KOPT-K1 (cell line): ENCODE results near the gene RIC8A.
"Not testable (repeated sequence)": the region's sequence is repeated elsewhere in the genome, so short reads cannot be mapped to it uniquely, and the experiment has no call there.

Source experiments
- H3K27ac ChIP-seq: fragments of 200-600 bp; sonication (generic); 2 replicates; pipeline ENCODE4 v1.5.1; 2016; ENCODE audit warnings: antibody characterized with exemption, mild to moderate bottlenecking, low read depth, low read length; ENCODE audit not compliant: poor library complexity, severe bottlenecking
- H3K36me3 ChIP-seq: fragments of 200-600 bp; sonication (generic); 2 replicates; pipeline ENCODE4 v1.5.1; 2017; ENCODE audit warnings: antibody characterized with exemption, mild to moderate bottlenecking, low read length, moderate library complexity; ENCODE audit not compliant: insufficient read depth
- H3K9me3 ChIP-seq: fragments of 200-600 bp; sonication (generic); 2 replicates; pipeline ENCODE4 v1.5.1; 2017; ENCODE audit warnings: antibody characterized with exemption, low read length, mild to moderate bottlenecking; ENCODE audit not compliant: insufficient read depth, poor library complexity, severe bottlenecking

Gene RIC8A

DNA sequence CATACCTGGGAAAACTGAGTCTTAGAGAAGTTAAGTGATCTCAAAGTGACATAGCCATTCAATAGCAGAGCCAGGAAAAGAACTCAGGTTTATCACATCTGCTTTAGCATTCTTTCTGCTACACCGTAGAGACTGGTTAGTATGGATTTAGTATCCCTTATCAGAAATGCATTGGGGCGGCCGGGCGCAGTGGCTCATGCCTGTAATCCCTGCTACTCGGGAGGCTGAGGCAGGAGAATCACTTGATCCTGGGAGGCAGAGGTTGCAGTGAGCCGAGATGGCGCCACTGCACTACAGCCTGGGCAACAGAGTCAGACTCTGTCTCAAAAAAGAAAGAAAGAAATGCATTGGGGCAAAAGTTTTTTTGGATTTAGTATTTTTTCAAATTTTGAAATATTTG, 30.8 kb downstream of the RIC8A start:
- H3K27ac ChIP-seq, result not testable (repeated sequence)

DNA sequence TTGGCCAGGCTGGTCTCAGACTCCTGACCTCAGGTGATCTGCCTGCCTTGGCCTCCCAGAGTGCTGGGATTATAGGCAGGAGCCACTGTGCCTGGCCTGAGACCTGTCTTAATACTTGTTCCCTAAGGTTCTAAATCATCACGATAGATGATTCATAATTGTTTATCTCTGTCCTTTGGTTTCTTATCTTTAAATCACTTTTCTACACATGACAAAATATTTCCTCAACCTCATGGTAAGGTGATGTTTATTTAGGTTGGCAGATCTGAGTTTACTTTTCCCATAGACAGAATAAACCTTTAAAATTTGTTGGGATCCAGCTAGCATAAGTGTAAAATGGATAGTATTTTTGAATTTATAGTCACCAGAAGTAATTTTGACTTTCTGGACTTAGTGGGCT, 32.8 kb downstream of the RIC8A start:
- Histone ChIP-seq H3K9me3 (no peaks in the 10 kb centered on the region), H3K36me3 (peaks cover 70% of the 10 kb centered on the region), H3K27ac (no peak overlapping the region)

More for the DNA sequence above, 30.8 kb downstream of the RIC8A start:
- peaks cover 50% of the 10 kb centered on the region for H3K36me3 ChIP-seq
- H3K9me3 ChIP-seq, result not testable (repeated sequence)

DNA sequence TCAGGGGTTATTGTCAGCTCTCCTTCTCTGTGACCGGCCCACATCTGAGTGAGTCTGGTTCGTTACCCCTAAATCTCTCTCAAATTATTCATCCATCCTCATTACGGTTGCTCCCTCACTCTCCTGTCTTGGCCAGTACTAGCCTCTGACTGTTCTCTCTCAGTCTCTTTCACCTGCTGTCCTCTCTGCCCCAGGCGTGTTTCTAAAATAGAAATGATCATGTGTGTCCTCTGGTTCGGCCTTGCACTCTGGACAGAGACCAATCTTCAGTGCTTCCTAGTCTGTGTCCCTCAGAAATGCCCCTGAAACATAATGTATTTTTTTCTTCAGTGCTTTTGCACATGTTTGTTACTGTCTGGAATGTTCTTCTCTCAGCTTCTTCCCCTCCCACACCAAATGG, 34.1 kb downstream of the RIC8A start:
- Histone ChIP-seq H3K36me3 (peaks cover 83% of the 10 kb centered on the region), H3K27ac (no peak overlapping the region)

DNA sequence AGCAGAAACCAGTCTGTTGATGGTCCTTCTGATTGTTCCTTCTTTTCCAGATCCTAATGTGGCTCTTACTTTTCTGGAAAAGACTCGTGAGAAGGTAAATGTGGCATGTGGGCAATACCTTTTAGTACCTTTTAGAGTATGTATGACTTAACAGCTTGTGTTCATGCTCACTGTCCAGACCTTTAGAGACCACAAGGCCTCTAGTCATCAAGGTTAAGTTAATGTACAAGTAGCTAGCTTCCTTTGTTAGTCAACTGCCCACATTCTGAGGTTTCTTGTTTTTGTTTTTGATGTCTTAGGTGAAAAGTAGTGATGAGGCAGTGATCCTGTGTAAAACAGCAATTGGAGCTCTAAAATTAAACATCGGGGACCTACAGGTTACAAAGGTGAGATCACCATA, 36.9 kb downstream of the RIC8A start:
- peaks cover 99% of the 10 kb centered on the region for H3K36me3 ChIP-seq

More for the DNA sequence above, 34.1 kb downstream of the RIC8A start:
- no peaks in the 10 kb centered on the region for H3K9me3 ChIP-seq

DNA sequence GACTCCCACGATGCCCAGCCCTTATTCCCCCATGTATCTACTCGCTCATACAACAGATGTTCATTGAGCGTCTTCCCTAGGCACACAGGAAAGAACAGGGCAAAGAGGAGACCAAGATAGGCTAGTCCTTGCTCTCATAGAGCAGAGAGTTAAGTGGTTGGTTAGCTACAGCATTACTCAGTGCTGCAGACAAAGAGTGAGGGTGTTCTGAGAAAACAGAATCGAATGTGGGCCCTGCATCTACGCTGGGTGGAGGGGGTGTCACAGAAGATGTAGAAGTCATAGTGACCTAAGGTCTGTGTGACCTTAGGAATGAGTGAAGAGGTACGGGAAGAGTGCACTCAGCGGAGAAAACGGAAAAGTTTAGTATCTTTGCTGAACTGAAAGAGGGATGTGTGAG, 41.6 kb downstream of the RIC8A start:
- Histone ChIP-seq H3K36me3 (peaks cover 100% of the 10 kb centered on the region), H3K27ac (no peak overlapping the region), H3K9me3 (no peaks in the 10 kb centered on the region)

More for the DNA sequence above, 36.9 kb downstream of the RIC8A start:
- Histone ChIP-seq H3K27ac (no peak overlapping the region), H3K9me3 (no peaks in the 10 kb centered on the region)

DNA sequence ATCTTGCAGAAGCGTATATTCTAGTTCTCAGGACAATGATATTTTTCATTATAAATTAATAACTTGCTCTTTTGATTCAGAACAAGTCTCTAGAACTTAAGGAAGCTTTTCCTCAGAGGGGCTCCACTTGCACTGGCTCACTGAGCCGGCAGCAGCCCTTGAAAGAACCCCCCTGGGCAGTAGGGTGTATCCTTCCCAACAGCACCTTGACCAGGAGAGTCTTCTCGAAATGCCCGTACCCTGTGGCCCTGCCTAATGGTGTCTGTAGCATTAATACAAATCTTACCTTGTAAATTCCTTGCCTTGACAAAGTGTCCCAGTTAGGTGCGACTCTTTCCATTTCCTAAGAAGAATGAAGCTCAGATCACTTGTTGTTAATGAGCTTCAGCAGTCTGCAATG, 42.8 kb downstream of the RIC8A start:
- Histone ChIP-seq H3K9me3 (no peaks in the 10 kb centered on the region), H3K27ac (no peak overlapping the region), H3K36me3 (peaks cover 88% of the 10 kb centered on the region)

DNA sequence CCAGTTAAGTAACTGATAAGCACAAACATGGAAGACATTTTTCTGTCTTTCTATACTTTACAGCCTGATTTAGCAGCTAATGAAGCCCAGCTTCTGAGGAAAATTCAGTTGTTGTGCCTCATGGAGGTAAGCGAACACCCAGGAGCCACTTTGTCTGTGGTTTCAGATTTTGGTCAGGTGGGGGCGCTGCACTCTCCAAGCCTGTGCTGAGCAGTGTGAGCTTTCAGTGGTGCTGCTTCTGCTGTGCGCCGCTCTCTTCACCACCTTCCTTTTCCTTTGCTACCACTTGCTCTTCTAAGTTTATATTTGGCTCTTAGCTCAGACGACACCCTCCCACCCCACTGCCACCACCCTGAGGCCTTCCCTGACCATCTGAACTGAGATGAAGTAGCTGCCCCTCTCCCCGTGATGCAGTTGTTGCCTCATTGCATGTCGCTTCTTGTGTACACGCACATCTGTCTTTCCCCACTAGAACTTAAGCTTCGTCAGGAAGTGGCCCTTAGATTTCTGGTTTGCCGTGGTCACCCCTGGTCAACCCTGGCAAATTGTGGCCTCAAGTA, 43.3 kb downstream of the RIC8A start:
- peaks cover 82% of the 10 kb centered on the region for H3K36me3 ChIP-seq
- H3K27ac ChIP-seq, result peak overlapping the region; percentile 23
- no peaks in the 10 kb centered on the region for H3K9me3 ChIP-seq

DNA sequence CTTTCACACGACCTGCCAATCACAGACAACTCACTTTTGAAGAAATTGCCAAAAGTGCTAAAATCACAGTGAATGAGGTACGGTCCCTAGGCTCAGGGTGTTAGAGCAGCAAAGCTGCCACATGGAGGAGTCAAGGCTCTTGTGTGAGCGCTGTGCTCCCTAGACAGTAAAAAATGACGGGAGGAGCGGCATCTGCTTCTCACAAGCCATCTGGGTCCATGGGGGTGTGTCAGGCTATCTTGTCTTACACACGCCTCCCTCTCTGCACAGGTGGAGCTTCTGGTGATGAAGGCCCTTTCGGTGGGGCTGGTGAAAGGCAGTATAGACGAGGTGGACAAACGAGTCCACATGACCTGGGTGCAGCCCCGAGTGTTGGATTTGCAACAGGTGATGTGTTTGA, 44.0 kb downstream of the RIC8A start:
- Histone ChIP-seq H3K9me3 (no peaks in the 10 kb centered on the region), H3K36me3 (peaks cover 75% of the 10 kb centered on the region), H3K27ac (no peak overlapping the region)

DNA sequence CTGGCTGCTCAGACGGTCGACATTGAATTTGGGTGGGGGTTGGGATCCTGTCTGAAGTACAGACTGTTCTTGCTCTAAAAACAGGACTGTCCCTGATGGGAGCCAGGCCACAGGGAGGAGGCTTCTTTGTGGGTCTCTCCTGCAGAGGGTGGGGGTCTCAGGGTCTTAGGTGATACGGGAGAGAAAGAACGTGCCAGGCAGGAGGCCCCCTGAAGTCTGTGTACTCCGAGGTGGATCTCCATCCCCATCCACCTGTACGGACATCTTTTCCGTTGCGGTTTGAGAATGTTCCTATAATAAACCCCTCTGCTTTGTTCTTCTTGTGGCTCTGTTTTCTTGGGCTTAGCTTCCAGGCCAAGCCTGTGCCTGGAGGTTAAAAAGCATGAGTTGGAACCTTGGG, 45.2 kb downstream of the RIC8A start:
- H3K9me3 ChIP-seq, result no peaks in the 10 kb centered on the region
- H3K27ac ChIP-seq, result no peak overlapping the region
- peaks cover 64% of the 10 kb centered on the region for H3K36me3 ChIP-seq

DNA sequence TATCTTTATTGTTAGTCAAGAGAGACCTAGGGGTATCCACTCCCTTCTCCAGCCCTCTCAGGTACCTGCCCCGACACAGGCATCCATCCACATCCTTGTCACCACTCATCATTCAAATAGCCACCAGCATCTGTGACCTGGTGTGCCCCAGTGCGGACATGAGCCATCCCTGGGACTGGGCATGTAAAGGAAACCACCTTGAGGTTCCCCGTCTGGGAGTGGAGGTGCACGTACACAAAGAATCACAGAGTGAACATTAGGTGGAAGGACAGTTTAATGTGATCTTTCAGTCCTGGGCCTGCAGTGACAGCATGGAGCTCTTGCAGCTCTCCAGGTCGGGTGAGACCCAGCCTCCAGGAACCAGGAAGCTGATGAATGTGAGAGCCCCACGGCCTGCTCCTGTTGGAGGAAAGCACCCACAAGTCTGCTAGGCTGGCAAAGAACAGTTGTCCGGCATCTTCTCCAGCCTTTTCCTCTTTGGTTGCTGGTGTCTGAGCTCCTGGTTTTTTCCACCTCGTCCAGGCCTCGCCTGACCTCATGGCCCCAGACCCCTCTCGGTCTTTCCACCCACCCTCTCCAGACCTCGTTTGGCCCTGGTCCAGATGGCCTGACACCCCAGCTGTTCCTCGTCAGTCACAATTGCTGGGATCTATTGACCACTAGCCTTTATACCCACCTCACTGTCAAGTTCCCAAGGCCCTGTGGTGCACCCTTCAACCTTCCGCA, 45.8 kb downstream of the RIC8A start:
- Histone ChIP-seq H3K27ac (no peak overlapping the region), H3K36me3 (peaks cover 57% of the 10 kb centered on the region), H3K9me3 (no peaks in the 10 kb centered on the region)

DNA sequence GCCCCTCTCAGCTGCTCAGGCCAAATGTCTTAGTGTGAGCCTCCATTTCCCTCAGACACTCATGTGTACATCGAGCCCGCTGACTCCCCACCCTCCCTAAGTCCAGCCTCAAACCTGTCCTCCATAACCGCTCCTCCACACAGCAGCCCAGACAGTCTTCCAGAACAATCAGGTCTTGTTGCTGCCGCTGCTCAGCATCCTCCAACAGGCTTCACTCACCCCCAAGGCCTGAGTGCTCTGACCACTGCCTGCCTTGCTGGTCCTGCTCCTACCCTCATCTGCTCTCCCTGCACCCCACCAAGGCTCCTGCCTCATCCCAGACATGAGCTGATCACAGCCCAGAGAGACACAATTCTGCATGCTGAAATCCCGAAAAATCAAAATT, 46.4 kb downstream of the RIC8A start:
- Histone ChIP-seq H3K36me3 (peaks cover 51% of the 10 kb centered on the region), H3K9me3 (no peaks in the 10 kb centered on the region), H3K27ac (no peak overlapping the region)

DNA sequence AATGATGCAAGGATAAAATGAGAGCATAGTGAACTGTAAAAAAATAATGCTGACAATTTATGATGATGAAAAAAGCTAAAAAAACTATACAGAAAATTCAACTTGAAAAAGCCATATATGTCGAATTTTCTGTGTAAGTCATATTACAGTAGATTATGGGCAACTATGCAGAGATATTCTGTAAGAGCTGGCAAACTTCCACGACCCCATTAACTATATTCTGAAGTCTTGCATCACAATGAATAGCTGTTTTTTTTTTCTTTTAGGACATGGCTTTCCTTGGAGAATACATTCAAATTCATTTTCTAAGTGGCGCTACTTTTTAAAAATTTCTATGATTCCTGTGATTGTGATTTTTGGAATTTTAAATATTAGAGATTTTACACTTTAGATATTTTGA, 47.7 kb downstream of the RIC8A start:
- Histone ChIP-seq H3K27ac (no peak overlapping the region), H3K36me3 (peaks cover 39% of the 10 kb centered on the region), H3K9me3 (no peaks in the 10 kb centered on the region)

DNA sequence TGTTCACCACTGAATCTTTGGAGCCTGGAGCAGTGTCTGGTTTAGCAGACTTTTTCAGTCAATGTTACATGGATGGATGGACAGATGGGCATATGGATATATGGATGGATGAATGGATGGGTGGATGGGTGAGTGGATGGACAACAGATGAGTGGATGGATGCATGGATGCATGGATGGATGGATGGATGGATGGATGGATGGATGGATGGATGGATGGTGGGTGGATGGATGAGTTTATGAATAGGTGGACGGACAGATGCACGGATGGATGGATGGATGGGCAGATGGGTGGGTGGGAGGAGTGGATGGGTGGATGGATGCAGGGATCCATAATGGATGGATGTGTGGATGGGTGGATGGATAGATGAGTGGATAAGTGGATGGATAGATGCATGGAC, 48.3 kb downstream of the RIC8A start:
- Histone ChIP-seq H3K27ac (no peak overlapping the region), H3K36me3 (peaks cover 33% of the 10 kb centered on the region), H3K9me3 (no peaks in the 10 kb centered on the region)

DNA sequence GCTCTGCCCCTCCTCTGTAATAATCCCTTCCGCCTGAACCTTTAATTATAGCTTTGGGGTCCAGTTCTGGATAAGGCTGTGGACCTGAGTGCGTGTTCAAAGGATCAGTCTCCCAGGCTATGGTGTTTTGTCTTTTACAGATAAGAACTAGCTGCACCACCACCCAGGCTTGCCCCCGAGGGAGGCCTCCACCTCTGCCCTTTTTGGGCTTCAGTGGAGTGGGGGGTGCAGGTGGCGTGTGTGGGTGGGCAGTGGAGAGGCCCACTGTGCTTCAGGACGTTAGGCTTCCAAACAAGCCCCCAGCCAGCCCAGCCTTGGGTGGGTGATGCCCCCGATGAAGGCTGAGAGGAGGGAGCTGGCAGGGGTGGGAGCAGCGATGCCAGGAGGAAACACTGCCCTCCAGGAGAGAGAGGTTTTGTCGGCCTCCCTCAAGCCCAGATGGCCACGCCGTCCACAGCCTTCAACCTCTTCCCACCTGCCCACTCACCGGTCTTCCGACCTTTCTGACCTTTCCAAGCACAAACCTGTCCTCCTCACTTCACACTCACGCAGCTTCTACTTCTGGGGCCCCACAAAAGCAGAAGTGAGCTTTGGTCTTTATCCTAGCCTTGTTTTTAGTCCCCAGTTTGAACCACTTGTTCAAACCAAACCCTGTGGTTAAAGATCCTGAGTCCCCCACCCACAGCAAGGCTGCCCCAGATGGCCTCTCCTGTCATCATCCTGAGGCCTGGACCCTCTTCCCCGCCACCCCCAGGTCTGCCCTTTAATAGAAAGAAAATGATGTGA, 49.6 kb downstream of the RIC8A start:
- peaks cover 19% of the 10 kb centered on the region for H3K36me3 ChIP-seq
- no peaks in the 10 kb centered on the region for H3K9me3 ChIP-seq
- no peak overlapping the region for H3K27ac ChIP-seq

DNA sequence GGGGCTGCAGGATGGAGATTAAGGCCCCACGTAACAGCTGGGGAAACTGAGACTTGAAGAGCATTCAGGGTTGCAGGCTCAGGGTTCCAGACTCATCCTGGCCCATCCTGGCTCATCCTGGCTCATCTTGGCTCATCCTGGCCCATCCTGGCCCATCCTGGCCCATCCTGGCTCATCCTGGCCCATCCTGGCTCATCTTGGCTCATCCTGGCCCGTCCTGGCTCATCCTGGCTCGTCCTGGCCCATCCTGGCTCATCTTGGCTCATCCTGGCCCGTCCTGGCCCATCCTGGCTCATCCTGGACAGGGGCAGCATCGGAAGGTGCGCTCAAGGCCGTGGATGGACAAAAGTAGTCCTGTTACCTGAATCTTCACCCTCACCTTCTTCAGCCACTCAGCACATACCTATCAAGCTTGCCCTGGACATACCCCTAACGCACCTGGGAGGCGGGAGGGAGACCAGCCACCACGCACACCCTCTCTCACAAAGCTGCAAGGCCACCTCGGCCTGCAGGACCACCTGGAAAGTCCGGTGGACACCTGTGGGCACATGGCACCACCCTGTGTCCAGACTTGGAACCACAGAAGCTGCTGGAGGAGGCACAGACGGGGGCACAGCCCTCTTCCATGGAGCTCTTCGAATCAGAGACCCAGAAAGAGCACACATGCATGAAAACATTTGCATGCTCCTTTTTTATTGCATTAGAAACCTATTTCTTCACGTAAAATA, 50.4 kb downstream of the RIC8A start:
- H3K27ac ChIP-seq, result no peak overlapping the region
- H3K36me3 ChIP-seq, result peaks cover 11% of the 10 kb centered on the region
- H3K9me3 ChIP-seq, result no peaks in the 10 kb centered on the region
